Activated B cell treated with CpG ODN at 0.5 μM for 24 hours (primary cell): ENCODE results near the gene BNIP5. TPM values are rescaled to one million over a fixed set of nuclear protein-coding genes. Genes with fewer than 3 reads are reported as not detected.

Experiments used
- ATAC-seq: fragments of 200-7000 bp; cut with Tn5 transposase; one replicate; pipeline ENCODE4 v1.10.0; 2021; ENCODE audit warnings: low read depth, mild to moderate bottlenecking, moderate library complexity
- CTCF ChIA-PET: fragments of 350-600 bp; sonication (Branson Sonifier 250); formaldehyde crosslinking; loops from one replicate; lab custom pipeline; 2021; ENCODE audit warnings: antibody characterized with exemption; lab: Charles Lee
- POLR2A ChIA-PET: fragments of 350-600 bp; sonication (Branson Sonifier 250); formaldehyde crosslinking; loops from one replicate; lab custom pipeline; 2021; ENCODE audit warnings: antibody characterized with exemption; lab: Charles Lee
- DNase-seq: peaks from one replicate; pipeline ENCODE4 v3.0.0; 2022
- H3K27ac Mint-ChIP-seq: one replicate; pipeline ENCODE4 v1.8.0; 2020; ENCODE audit warnings: mixed read lengths
- H3K27me3 Mint-ChIP-seq: one replicate; pipeline ENCODE4 v1.8.0; 2021; ENCODE audit warnings: mixed read lengths
- H3K36me3 Mint-ChIP-seq: one replicate; pipeline ENCODE4 v1.8.0; 2021; ENCODE audit warnings: low read depth, mixed read lengths
- H3K4me1 Mint-ChIP-seq: one replicate; pipeline ENCODE4 v1.8.0; 2021; ENCODE audit warnings: mixed read lengths
- H3K4me3 Mint-ChIP-seq: one replicate; pipeline ENCODE4 v1.8.0; 2020; ENCODE audit warnings: mild to moderate bottlenecking, mixed read lengths
- H3K9me3 Mint-ChIP-seq: one replicate; pipeline ENCODE4 v1.8.0; 2020; ENCODE audit warnings: mixed read lengths
- intact Hi-C: fragments of 100-400 bp; cut with micrococcal nuclease; formaldehyde crosslinking; loops from one replicate; pipeline ENCODE4 v1.15.1; 2024
- total RNA-seq: library from RNA; stranded (reverse); gene quantifications from 2 replicates; pipeline ENCODE4 v1.2.3, GENCODE V29; 2022
- TF ChIP-seq, protein P1 (sequence below): fragments of 200-600 bp; IDR thresholded peaks from one replicate; pipeline ENCODE4 v1.8.0; 2022; ENCODE audit warnings: antibody characterized with exemption, mild to moderate bottlenecking

BNIP5 gene
- total RNA-seq, 1 donor from 2014 or later, result 0.11 TPM

DNA sequence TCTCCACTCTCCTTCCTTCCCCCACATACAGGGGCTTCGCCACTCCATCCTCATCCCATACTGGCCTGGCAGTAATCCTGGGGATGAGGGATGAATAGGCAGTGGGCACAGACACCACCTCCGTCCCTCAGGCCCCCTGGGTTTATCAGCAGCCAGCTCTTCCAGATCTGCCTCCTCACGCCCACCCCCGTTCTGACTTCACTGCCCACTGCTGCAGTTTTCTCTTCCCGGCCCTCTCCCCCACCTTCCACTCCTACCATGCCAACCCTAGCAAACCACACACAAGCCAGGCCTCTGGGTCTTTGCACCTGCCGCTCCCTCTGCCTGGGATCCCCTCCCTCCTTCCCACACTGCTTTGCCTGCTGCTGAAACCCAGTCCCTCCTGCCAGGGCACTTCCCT, 44.5 kb downstream of the BNIP5 start:
- Mint-ChIP-seq H3K4me3 (no peak overlapping the region), H3K36me3 (no peaks in the 10 kb centered on the region), H3K27me3 (peaks cover 15% of the 10 kb centered on the region), H3K4me1 (no peaks in the 10 kb centered on the region), H3K9me3 (no peaks in the 10 kb centered on the region), H3K27ac (no peak overlapping the region)
- no peak for ATAC-seq
- TF ChIP-seq, protein P1, sequence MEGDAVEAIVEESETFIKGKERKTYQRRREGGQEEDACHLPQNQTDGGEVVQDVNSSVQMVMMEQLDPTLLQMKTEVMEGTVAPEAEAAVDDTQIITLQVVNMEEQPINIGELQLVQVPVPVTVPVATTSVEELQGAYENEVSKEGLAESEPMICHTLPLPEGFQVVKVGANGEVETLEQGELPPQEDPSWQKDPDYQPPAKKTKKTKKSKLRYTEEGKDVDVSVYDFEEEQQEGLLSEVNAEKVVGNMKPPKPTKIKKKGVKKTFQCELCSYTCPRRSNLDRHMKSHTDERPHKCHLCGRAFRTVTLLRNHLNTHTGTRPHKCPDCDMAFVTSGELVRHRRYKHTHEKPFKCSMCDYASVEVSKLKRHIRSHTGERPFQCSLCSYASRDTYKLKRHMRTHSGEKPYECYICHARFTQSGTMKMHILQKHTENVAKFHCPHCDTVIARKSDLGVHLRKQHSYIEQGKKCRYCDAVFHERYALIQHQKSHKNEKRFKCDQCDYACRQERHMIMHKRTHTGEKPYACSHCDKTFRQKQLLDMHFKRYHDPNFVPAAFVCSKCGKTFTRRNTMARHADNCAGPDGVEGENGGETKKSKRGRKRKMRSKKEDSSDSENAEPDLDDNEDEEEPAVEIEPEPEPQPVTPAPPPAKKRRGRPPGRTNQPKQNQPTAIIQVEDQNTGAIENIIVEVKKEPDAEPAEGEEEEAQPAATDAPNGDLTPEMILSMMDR, result no peak
- DNase-seq, result no peak
- intact Hi-C loops, result no loop called here
- ChIA-PET CTCF (no interaction called here), POLR2A (no interaction called here)

DNA sequence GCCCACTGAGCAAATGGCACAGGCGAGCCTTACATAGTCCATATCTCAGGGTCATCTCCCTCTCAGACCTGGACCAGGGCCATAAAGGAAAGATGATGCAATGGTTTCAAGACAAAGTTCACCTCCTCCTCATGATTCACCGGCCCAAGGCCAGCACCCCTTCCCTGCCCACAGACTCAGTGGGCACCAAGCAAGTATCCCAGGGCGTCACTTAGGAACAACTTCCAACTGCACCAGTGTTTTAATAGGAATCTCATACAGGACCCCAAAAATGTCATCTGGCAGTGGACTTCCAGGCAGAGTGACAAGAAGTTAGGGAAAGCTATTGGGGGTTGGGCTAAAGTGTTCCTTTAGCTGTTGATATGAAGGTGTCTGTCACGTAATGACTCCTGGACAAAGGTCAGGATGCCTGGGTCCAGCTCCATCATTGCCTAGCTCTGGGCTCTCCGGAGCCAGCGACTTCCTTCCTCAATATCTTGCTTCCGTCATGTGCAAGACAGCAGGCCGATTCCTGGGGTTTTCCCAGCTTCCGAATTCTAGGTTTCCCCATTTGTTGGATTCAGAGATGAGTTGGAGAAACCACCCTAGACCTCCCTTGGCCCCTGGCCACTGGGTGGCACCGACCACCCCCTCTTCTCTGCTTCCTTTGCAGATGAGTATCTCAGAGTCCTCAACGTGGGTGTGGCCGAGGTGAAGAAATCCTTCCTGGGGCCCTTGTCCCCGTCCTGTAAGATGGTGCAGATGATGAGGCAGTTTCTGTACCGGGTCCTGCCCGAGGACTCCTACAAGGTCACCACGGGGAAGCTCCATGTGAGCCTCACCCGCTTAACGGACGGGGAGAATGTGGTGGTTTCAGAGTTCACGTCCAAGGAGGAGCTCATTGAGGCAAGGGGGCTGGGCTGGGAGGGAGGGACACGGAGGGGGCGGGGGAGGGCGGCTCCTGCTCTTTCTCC, 45.7 kb downstream of the BNIP5 start:
- ChIA-PET CTCF (no interaction called here), POLR2A (no interaction called here)
- Mint-ChIP-seq H3K27me3 (peaks cover 21% of the 10 kb centered on the region), H3K9me3 (no peaks in the 10 kb centered on the region), H3K36me3 (no peaks in the 10 kb centered on the region), H3K4me3 (no peak overlapping the region), H3K27ac (no peak overlapping the region), H3K4me1 (no peaks in the 10 kb centered on the region)
- DNase-seq, result no peak
- TF ChIP-seq, protein P1, result no peak
- intact Hi-C loops, result no loop called here
- no peak for ATAC-seq

- DNase-seq (no peak), ATAC-seq (no peak)
- H3K4me3 Mint-ChIP-seq, result no peak overlapping the region
- no peaks in the 10 kb centered on the region for H3K4me1 Mint-ChIP-seq
- TF ChIP-seq, protein P1, result no peak
- H3K27me3 Mint-ChIP-seq, result peaks cover 29% of the 10 kb centered on the region
- H3K27ac Mint-ChIP-seq, result no peak overlapping the region
- no peaks in the 10 kb centered on the region for H3K36me3 Mint-ChIP-seq
- no peaks in the 10 kb centered on the region for H3K9me3 Mint-ChIP-seq
- ChIA-PET POLR2A (no interaction called here), CTCF (no interaction called here)
- intact Hi-C loops, result no loop called here
Observed at GRCh38 chr6:36289281-36289878, 47.3 kb downstream of the BNIP5 start.

- no peaks in the 10 kb centered on the region for H3K9me3 Mint-ChIP-seq
- DNase-seq, result no peak
- CTCF ChIA-PET, result interaction anchor here (0.8 to 1.2 kb wide), 2 partner anchors 15 to 75 kb away, joined by 3 to 5 read pairs; no protein-coding TSS in a partner anchor
- intact Hi-C loops, result no loop called here
- POLR2A ChIA-PET, result no interaction called here
- peaks cover 40% of the 10 kb centered on the region for H3K27me3 Mint-ChIP-seq
- H3K36me3 Mint-ChIP-seq, result no peaks in the 10 kb centered on the region
- H3K4me1 Mint-ChIP-seq, result no peaks in the 10 kb centered on the region
- TF ChIP-seq, protein P1, result no peak
- ATAC-seq, result no peak
- H3K4me3 Mint-ChIP-seq, result no peak overlapping the region
- H3K27ac Mint-ChIP-seq, result no peak overlapping the region
Observed at GRCh38 chr6:36286858-36287257, 49.8 kb downstream of the BNIP5 start.

- Mint-ChIP-seq H3K4me3 (no peak overlapping the region), H3K27me3 (peaks cover 37% of the 10 kb centered on the region), H3K9me3 (no peaks in the 10 kb centered on the region), H3K27ac (no peak overlapping the region), H3K4me1 (peaks cover 6% of the 10 kb centered on the region), H3K36me3 (no peaks in the 10 kb centered on the region)
- ATAC-seq (no peak), DNase-seq (no peak)
- POLR2A ChIA-PET, result no interaction called here
- TF ChIP-seq, protein P1, result no peak
- intact Hi-C loops, result no loop called here
- CTCF ChIA-PET, result no interaction called here
Observed at GRCh38 chr6:36285797-36286196, 50.9 kb downstream of the BNIP5 start.
